ENCODE results near the gene ESD. TPM values are rescaled to one million over a fixed set of nuclear protein-coding genes. Genes with fewer than 3 reads are reported as not detected.

The ESD gene
- total RNA-seq, 1 donor from 2014 or later, result 107 TPM

DNA sequence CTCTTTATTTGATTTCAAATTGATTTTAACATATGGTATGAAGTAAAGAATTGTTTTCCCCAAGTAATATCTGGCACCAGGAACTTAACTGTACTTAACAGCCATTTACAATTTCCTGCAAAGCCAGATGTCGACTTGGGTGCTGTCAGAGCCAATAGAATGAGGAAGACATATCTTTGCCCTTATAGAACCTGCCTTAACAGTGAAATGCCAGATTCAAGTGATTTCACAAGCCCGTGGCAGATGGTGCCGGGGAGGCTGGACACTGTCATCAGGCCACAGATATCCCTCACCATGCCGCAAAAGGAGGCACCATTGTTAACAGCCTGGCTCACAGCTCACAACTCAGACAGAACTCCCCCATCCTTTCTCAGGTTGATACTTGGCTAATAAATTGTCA is 48.7 kb downstream of the ESD start:
- Histone ChIP-seq H3K9me3 (no peaks in the 10 kb centered on the region), H3K36me3 (peaks cover 0 to 16% of the 10 kb centered on the region in 2 donors), H3K27ac (no peak overlapping the region), H3K4me1 (no peaks in the 10 kb centered on the region), H3K4me3 (no peak overlapping the region), H3K27me3 (no peaks in the 10 kb centered on the region)
- no peak for DNase-seq (ENCODE audit: extremely low spot score in 2 of 2)
- intact Hi-C loops (cut with DNase I), result no loop called here
- TF ChIP-seq, protein P1, sequence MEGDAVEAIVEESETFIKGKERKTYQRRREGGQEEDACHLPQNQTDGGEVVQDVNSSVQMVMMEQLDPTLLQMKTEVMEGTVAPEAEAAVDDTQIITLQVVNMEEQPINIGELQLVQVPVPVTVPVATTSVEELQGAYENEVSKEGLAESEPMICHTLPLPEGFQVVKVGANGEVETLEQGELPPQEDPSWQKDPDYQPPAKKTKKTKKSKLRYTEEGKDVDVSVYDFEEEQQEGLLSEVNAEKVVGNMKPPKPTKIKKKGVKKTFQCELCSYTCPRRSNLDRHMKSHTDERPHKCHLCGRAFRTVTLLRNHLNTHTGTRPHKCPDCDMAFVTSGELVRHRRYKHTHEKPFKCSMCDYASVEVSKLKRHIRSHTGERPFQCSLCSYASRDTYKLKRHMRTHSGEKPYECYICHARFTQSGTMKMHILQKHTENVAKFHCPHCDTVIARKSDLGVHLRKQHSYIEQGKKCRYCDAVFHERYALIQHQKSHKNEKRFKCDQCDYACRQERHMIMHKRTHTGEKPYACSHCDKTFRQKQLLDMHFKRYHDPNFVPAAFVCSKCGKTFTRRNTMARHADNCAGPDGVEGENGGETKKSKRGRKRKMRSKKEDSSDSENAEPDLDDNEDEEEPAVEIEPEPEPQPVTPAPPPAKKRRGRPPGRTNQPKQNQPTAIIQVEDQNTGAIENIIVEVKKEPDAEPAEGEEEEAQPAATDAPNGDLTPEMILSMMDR (IDR thresholded peaks at IDR 0.05), result no peak
- TF ChIP-seq POLR2A (IDR thresholded peaks at IDR 0.05), result no peak
- no peak for TF ChIP-seq POLR2AphosphoS5 (IDR thresholded peaks at IDR 0.05; ENCODE audit: insufficient read depth in 1 of 2, low read depth in 1 of 2)

DNA sequence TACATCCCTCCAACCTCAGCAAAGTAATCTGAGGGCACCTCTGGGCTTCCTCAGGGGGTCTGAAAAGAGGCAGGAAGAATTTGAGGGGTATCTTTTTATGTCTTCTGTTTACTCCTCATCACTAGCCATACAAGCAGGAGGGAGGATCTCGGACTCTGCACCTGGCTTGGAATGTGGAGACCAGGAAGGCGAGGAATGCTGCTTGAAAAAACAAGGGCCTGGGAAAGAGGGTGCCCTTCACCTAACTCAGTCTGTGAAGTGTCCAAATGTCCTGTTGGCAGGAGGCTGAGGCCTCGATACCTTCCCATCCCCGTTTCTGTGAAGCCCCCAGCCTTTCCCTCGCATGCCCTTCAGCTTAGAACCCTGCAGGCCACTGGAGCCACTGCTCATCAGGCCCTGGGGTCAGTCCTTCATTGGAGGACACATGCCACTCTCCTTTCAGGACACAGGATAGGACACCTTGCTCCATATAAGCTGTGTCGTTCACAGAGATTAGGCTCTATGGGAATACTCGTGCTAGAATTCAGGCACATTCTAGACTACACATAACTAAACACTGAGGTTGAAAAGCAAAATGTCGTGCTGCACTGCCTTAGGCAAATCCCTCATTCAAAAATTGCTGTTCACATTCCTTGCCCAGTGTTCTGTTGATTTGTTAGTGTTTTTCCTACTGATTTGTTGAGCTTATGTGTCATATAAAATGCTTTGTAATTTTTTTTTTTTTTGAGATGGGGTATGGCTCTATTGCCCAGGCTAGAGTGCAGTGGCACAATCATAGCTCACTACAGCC is 49.7 kb downstream of the ESD start:
- intact Hi-C loops (cut with DNase I), result no loop called here
- H3K4me3 ChIP-seq, result no peak overlapping the region
- H3K27me3 ChIP-seq, result no peaks in the 10 kb centered on the region
- DNase-seq (ENCODE audit: extremely low spot score in 2 of 2), result no peak
- TF ChIP-seq POLR2AphosphoS5 (IDR thresholded peaks at IDR 0.05; ENCODE audit: insufficient read depth in 1 of 2, low read depth in 1 of 2) (no peak), POLR2A (IDR thresholded peaks at IDR 0.05) (no peak)
- TF ChIP-seq, protein P1 (IDR thresholded peaks at IDR 0.05), result no peak
- no peak overlapping the region for H3K27ac ChIP-seq
- H3K9me3 ChIP-seq, result no peaks in the 10 kb centered on the region
- H3K4me1 ChIP-seq, result no peaks in the 10 kb centered on the region
- H3K36me3 ChIP-seq, result peaks cover 0 to 16% of the 10 kb centered on the region in 2 donors

DNA sequence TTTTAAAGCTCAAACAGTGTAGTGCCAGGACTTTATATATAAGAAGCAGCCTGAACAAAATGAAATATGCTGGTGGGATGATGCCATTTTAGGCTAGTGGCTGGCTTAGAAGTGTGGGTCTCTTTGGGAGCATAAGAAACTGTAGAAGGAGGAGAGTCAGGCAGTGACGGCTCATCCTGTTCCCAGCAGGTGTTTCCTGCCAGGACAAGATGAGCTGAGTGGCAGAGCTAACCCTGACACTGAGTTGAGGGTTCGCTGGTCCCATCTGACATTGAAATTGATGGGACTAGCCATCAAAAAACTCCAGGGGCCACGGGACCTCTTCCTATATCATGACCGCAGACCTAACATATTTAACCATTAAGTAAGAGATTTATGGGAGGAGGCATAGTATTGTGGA is 51.3 kb downstream of the ESD start:
- Histone ChIP-seq H3K4me3 (no peak overlapping the region), H3K27me3 (no peaks in the 10 kb centered on the region), H3K4me1 (no peaks in the 10 kb centered on the region), H3K9me3 (no peaks in the 10 kb centered on the region), H3K36me3 (peaks cover 0 to 18% of the 10 kb centered on the region in 2 donors), H3K27ac (no peak overlapping the region)
- intact Hi-C loops (cut with DNase I), result no loop called here
- no peak for TF ChIP-seq POLR2A (IDR thresholded peaks at IDR 0.05)
- no peak for TF ChIP-seq POLR2AphosphoS5 (IDR thresholded peaks at IDR 0.05; ENCODE audit: insufficient read depth in 1 of 2, low read depth in 1 of 2)
- TF ChIP-seq, protein P1 (IDR thresholded peaks at IDR 0.05), result no peak
- no peak for DNase-seq (ENCODE audit: extremely low spot score in 2 of 2)

DNA sequence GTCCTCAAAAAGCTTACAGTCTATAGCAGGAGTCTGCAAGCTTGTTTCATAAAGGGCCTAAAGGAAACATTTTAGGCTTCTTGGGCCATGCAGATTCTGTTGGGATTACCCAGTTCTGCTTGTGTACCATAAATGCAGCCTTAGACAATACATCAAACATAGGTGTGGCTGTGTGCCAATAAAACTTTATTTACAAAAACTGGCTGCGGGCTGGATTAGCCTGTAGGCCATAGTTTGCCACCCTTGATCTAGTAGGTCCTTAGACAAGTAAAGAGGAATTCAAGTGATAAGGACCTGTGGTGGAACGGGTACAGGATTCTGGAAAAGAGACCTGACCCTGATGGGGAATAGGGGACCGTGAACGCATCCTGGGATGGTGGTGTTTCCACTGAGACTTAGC is 51.9 kb downstream of the ESD start:
- no peak for DNase-seq (ENCODE audit: extremely low spot score in 2 of 2)

More for the DNA sequence above, 51.9 kb downstream of the ESD start:
- no peaks in the 10 kb centered on the region for H3K4me1 ChIP-seq
- H3K9me3 ChIP-seq, result no peaks in the 10 kb centered on the region
- intact Hi-C loops (cut with DNase I), result no loop called here
- no peak for TF ChIP-seq POLR2AphosphoS5 (IDR thresholded peaks at IDR 0.05; ENCODE audit: insufficient read depth in 1 of 2, low read depth in 1 of 2)
- TF ChIP-seq, protein P1 (IDR thresholded peaks at IDR 0.05), result no peak
- no peak for TF ChIP-seq POLR2A (IDR thresholded peaks at IDR 0.05)
- no peak overlapping the region for H3K4me3 ChIP-seq
- H3K27ac ChIP-seq, result no peak overlapping the region
- no peaks in the 10 kb centered on the region for H3K27me3 ChIP-seq
- peaks cover 0 to 11% of the 10 kb centered on the region in 2 donors for H3K36me3 ChIP-seq
